Skin of body (tissue), 2 donors: ENCODE measurements around the gene ABCA10. TPM values are rescaled to one million over a fixed set of nuclear protein-coding genes. Genes with fewer than 3 reads are reported as not detected.
"Not testable (repeated sequence)": the region's sequence is repeated elsewhere in the genome, so short reads cannot be mapped to it uniquely, and the experiment has no call there.

Experiments
- DNase-seq: peaks from one replicate; lab custom pipeline; 2025; lab: John Stamatoyannopoulos, UW
- total RNA-seq: library from RNA; depleted of rRNA; stranded (reverse); fragments of >200 nt; gene quantifications from one replicate; pipeline ENCODE4 v1.2.3, GENCODE V29; 2014

Gene ABCA10
- total RNA-seq, 1 donor from 2014 or later: 28.8 TPM

DNA sequence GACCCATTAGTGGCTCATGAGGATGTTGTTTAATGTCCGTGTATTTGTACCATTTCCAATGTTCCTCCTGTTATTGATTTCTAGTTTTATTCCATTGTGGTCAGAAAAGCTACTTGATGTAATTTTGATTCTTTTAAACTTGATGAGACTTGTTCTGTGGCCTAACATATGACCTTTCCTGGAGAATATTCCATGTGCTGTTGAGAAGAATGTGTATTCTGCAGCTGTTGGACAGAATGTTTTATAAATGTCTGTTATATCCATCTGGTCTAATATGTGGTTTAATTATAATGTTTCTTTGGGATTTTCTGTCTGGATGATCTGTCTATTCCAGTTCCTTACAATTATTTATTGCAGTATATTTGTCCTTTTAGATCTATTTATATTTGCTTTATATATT is 2.9 kb upstream of the ABCA10 start:
- DNase-seq: no peak

DNA sequence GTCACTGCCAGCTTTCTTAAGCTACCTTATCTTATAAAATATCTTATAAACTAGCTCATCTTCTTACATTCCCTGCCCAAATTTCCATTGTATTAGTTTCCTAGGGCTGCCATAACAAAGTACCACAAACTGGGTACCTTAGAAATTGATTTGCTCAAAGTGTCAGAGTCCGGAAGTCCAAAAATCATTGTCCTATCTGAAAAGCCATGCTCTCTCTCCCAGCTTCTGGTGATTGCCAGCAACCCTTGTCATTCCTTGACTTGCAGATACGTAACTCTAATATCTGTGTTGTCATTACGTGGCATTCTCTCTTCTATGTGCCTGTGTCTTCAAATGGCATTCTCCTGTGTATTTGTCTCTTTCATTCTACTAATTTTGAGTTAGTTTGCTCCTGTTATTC is 2.3 kb upstream of the ABCA10 start:
- DNase-seq: no peak

DNA sequence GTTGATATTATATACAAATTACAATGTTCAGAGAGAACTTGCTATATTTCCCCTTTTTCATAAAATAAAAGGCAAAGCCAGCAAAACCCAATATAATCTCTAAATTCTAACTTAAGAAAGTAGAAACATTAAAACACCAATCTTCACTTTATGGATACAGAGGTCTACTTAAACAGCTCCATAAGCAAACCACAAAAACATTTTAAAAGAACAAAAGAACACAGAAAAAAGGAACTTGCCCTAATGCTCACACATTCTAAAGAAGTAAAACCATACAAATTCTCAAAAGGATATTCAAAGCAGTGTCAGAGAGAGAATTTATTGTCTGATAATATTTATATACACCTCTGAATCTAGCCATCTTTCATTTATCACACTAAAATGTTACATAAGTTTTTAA is 606 bp downstream of the ABCA10 start:
- no peak for DNase-seq

DNA sequence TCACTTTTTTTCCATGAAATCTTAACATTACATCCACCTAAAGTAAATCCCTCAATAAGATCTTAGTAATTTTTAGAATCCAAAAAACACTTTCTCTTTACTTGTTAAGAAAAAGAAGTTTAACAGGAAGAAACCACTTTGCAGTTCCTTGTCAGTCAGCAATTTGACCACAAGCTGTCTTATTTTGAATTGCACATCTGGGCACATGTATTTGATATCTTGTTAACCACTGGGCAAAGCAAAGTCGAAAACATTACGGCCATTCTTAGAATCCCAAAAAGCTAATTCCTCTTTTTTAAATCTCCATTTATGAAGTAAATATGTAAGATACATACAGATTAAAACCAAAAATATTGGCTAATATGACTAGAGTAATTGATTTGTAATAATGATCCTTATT is 1.1 kb downstream of the ABCA10 start:
- DNase-seq: peak; percentile 13

DNA sequence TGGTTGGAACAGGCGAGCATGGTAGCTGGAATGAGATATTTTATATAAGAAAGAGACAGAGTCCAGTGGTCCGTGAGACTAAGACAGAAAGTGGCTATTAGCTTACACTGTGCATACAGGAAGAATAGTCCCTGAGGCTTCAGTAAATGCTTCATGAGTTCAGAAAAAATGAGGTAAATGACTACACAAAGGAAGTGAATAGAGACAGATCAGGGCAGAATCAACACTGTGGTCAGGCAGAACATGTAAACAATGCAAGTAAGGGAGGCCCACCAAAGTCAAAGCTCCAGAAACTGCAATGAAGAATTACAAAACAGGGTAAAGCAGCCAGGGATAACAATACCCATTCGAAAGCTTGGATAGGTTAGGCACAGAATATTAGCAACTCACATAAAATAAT is 4.8 kb downstream of the ABCA10 start:
- no peak for DNase-seq

DNA sequence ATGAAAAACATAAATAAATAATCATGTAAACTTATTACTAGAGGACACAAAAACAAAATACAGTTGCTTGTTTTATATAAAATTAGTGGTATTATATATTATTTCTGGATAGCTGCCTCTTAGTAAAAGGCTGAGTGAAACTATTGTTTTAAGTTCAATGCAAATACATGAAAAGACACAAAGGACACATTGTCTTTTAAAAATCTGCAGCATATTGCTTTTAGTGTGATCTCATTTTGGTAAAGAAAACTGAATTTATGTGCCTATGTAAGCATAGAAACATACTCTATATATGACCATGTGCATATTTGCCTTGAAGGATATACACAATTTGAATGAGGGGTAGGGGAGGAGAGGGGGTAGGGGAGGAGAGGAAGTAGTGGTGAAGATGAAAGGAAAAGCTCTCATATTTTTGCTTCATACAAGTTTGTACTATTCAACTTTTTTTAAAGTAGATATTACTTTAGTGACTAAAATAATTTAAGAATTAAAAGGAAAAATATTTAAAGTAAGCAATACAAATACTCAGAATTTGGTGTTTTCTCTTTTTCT is 5.8 kb downstream of the ABCA10 start:
- DNase-seq: no peak

DNA sequence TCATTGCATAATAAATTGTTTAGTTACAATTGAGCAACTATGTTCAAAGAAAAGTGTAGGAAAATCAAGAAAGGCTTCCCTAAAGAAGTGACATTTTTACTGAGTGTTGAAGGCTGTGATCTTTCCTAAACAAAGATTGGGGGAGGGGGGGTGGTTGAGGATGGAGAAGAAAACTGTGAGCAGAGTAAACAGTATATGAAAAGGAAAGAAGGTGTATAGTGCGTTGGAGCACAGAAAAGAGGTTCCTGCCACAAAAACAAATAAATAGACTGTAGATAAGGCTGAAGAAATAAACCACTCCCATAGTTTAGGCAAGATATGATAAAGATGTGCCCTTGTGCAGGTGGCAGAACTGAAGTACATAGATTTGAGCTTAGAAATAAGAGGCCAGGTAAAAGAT is 8.5 kb downstream of the ABCA10 start:
- no peak for DNase-seq

DNA sequence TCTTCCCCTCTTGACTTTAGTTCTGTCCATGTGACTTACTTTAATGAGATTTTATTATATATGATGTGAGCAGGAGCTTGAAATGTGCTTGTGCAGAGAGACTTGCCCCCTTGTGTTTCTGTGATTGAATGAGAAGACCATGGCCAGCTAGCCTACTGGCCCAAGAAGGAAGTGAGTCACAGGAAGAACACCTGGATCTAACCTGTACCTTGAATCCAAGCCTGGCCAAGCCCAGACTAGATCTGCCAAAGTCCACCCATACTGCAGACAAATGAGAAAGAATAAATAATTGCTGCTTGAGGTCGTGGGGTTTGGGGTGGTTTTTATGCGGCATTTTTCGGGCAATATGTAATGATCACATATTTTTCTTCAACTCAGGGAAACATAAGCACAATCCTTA is 9.6 kb downstream of the ABCA10 start:
- no peak for DNase-seq

DNA sequence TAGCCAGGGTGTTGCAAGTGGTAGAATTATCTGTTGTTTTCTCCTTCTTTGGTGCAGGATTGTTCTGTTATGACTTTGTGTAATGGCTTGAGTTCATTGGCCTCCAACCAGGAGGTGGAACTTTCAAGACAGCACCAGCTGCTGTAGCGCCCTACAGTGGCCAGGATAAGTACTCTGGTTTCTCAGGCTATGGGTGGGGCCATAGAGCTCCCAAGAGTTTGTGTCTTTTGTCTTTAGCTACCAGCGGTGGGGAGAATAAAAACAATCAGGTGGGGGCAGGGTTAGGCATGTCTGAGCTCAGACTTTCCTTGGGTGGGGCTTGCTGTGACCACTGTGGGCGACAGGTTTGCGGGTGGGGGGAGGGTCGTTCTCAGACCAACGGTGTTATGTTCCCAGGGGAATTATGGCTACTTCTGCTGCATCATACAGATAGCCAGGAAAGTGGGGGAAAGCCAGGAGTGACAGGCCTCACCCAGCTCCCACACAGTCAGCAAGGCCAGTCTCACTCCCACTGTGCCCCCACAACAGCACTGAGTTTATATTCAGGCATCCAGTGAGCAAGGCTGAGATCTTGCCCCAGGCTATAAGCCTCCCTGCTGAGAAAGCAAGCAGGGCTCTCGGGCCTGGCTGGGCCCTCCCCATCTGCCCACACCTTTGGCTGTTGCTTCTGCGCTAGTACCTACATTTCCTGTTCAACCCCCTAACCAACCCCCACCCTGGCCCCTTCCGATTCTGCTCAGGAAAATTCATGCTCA is 15.4 kb downstream of the ABCA10 start:
- no peak for DNase-seq

DNA sequence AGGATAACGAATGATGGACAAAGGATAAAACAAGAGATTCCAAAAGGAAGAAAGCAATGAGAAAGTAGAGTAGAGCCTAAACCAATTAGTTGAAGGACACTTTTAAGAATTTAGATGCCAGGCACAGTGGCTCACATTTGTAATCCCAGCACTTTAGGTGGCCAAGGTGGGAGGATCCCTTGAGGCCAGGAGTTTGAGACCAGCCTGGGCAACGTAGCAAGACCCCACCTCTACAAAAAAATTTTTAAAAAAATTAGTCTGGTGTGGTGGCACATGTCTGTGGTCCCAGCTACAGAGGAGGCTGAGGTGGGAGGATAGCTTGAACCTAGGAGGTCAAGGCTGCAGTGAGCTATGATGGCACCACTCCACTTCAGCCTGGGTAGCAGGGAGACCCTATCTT is 20.0 kb downstream of the ABCA10 start:
- no peak for DNase-seq

DNA sequence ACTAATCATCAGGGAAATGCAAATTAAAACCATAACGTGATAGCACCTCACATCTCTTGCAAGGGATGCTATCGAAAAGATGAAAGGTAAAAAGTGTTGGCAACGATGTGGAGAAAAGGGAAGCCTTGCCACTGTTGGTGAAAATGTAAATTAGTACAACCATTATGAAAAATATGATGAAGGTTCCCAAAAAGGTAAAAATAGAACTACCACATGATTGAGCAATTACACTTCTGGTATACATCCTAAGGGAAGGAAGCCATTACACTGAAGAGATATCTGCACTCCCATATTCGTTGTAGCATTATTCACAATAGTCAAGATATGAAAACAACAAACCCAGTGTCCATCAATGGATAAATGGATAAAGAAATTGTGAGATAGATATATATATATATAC is 21.5 kb downstream of the ABCA10 start:
- no peak for DNase-seq

DNA sequence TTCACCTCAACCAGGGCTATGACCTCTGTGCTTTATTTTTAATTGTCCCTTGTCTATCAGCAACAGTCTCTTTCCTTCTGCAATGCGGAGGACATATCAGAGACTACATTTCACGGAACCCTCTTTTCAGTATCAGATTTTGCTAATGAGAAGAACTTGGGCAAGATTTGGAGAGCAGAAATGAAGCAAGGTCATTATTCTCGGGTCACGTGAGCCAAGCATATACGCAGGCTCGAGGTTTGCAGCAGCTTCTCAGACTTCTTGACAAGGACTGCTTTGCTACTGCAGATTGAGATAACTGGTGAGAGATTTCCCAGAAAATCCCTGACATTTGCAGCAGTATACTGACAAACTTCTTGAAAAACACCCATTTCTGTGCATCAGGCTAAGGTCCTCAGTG is 30.4 kb downstream of the ABCA10 start:
- DNase-seq: no peak

DNA sequence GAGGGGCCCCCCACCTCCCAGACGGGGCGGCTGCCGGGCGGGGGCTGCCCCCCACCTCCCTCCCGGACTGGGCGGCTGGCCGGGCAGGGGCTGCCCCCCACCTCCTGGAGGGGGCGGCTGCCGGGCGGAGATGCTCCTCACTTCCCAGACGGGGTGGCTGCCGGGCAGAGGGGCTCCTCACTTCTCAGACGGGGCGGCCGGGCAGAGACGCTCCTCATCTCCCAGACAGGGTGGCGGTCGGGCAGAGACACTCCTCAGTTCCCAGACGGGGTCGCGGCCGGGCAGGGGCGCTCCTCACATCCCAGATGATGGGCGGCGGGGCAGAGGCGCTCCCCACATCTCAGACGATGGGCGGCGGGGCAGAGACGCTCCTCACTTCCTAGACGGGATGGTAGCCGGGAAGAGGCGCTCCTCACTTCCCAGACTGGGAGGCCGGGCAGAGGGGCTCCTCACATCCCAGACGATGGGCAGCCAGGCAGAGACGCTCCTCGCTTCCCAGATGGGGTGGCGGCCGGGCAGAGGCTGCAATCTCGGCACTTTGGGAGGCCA is 32.4 kb downstream of the ABCA10 start:
- DNase-seq: not testable (repeated sequence)

DNA sequence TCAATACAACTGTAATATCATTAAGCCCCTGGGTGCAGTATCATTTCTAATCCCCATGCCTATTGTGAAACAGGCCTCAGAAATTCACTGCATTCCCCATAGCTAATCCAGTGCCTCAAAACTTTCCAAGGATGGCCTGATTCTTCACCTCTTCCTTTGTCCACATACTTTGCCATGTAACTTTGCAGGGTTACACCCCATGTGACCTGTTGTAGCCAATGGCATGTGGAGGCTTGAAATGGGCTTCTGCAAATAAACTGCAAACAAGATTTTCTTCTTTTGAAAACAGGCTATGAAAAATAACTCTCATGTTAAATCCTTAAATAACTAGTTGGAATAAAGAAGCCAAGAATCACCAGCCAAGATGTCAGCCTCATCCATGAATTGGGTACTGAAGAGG is 35.9 kb downstream of the ABCA10 start:
- DNase-seq: no peak

DNA sequence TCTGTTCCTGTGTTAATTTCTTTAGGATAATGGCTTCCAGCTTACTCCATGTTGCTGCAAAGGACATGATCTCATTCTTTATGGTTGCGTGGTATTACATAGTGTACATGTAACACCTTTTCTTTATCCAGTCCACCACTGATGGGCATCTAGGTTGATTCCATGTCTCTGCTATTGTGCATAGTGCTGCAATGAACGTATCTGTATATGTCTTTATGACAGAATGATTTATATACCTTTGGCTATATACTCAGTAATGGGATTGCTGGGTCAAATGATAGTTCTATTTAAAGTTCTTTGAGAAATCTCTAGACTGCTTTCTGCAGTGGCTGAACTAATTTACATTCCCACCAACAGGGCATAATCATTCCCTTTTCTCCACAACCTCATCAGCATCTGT is 39.8 kb downstream of the ABCA10 start:
- peak; percentile 10 for DNase-seq

DNA sequence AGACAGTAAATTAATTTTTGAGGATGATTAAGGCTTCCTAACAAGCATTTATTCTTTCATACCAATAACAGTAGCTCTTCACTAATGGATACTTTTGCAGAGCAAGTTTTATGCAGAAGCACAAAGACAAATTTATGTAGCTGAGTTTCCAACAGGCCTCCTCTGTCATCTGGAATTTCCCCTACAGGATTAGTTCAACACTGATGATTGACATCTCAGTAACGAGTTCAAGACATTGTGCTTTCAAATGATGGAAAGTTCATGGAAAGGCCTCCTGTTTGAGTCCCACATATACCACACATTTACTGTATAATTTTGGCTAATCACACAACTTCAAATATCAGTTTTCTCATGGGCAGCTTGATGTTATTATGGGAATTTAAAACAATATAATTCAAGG is 40.6 kb downstream of the ABCA10 start:
- DNase-seq: peak; percentile 60

DNA sequence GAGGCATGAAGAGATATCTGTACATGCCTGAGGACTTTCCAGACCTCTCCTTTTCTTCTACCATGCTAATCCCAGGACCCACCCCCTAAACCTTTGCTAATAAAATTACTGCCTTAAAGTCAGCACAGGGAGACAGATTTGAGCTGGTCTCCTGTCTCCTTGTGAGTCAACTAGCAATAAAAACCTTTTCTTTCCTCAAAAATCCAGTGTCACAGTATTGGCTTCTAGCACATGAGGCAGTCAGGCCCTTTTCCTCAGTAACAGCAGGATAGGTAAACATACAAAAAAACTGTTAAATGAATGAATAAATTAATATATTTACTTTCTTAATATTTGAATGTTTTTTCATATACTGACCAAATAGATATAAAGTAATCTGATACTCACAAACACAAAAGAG is 41.3 kb downstream of the ABCA10 start:
- no peak for DNase-seq

DNA sequence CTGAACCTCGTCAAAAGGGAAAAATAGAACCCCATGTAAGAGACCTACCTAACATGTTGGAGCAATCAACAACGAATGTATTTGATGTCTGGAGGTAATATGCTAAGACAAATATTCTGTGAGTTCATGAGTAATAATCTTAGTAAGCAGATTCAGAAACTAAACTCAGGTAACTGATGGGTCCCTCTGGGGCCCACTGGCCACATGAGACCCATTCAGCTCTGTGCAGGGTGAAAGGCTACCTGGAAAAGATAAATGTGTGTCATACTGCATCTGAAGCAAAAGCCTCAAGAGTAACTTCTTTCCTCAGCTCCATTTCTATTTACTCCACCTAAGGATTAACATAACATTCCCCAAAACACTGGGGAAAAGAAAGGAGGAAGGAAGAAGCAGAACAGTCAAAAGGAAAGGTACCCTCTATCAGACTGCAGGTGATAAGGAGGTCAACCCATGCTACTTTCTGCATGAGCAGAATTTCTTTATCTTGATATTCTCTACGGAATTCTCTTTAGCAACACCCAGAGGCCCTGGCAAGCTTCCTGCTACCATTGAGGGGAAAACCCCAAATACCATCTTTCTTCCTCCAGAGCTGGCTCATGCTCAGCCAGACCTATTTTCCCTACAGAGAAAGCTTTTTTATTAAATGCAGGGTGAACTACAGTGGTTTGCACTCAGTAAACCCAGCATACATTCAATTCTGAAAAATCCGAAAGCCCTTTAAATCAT is 49.2 kb downstream of the ABCA10 start:
- no peak for DNase-seq

DNA sequence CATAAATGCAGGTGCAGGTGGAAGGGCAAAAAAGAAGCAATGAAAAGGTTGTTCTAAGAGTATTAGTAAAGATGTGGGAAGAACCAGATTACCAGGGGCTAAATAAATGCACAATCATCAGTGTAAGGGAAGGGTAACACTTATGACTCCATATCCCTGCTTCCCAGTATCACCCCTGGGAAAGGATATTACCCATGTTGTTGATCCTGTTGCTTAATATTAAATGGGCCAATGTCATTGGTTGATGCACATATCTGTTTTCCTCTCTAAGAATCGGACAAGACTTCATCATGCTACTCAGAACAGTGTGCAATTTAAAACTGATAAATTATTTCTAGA is 52.2 kb downstream of the ABCA10 start:
- DNase-seq: no peak

DNA sequence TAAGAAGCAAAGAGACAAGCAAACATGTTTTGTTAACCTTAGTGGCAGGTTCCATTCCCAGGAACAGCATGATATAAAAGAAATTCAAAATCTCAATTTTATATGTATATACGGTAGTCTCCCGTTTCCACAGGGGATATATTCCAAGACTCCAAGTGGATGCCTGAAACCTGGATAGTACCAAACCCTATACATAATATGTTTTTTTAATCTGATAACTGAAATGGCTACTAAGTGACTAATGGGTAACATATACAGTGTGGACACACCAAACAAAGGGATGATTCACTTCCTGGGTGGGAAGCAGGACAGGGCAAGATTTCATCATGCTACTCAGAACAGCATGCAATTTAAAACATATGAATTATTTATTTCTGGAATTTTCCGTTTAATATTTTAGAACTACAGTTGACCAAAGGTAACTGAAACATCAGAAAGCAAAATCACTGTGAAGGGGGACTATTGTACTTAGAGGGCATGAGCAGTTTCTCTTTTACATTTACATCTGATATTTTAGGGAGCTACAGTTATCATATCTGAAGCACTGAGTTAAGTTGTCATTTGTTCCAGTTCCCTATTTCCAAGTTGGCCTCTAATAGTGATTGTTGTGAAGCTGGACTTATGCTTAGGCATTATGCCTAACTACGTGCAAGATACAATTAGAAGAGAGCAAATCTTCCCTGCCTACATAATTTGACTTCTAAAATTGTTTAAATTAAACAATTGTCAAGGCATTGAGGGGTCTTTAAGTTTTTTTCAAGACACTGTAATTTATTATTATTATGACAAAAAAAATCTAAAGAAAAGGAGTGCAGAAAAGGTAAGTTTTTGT is 52.8 kb downstream of the ABCA10 start:
- no peak for DNase-seq

DNA sequence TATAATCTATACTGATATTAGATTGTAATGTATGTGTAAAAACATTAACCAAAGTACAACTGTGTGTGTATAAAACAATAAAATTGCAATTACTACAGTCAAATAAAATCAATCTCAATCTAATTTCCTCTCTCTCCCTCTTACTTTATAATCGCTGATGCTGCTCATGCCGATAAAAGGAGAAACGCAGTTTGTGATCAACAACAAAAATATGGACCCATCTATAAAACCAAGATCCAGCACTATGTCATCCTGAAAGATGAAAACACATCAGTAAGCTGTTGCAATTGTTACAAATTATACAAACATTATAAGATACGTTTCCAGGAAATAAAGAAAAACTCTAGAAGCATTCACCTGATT is 53.4 kb downstream of the ABCA10 start:
- no peak for DNase-seq

DNA sequence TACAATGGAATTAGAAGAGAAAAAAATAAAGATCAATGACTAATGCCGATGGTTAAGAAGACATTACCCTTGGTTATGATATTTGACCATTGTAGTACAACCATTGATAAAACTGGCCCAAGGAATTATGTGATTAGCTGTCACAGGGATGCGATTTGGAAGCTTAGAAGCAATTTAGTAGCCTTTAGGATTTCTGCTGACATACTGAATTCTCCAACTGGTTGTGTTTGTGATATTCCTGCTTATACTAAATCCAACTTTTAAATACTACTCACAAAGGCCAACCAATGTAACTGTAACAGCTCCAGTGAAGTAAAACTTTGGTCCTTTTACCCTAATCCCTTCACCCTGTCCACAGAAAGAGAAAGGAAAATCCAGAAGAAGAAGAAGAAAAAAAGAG is 55.5 kb downstream of the ABCA10 start:
- no peak for DNase-seq
